Lung microvascular endothelial cell (primary cell): Measurements from ENCODE around the gene ITPR2. TPM values are rescaled to one million over a fixed set of nuclear protein-coding genes. Genes with fewer than 3 reads are reported as not detected.
"Not testable (repeated sequence)": the region's sequence is repeated elsewhere in the genome, so short reads cannot be mapped to it uniquely, and the experiment has no call there.

ENCODE experiments used
- DNase-seq, 2 donors: peaks; one replicate each; pipeline versions ENCODE4 v3.0.0 to v3.0.0-alpha.2; 2010; ENCODE audit warnings: low read depth in 2 of 2
- total RNA-seq: library from RNA; depleted of rRNA; stranded (reverse); fragments of >200 nt; gene quantifications from 2 replicates; pipeline ENCODE4 v1.2.1, GENCODE V29; 2014

Gene ITPR2
- total RNA-seq, 1 donor from 2014 or later: 14.5 TPM

GRCh38 chr12:26530461-26530860, 302.5 kb downstream of the ITPR2 start:
- DNase-seq: no peak

- DNase-seq: no peak
Observed at GRCh38 chr12:26528943-26529342, 304.1 kb downstream of the ITPR2 start.

DNA sequence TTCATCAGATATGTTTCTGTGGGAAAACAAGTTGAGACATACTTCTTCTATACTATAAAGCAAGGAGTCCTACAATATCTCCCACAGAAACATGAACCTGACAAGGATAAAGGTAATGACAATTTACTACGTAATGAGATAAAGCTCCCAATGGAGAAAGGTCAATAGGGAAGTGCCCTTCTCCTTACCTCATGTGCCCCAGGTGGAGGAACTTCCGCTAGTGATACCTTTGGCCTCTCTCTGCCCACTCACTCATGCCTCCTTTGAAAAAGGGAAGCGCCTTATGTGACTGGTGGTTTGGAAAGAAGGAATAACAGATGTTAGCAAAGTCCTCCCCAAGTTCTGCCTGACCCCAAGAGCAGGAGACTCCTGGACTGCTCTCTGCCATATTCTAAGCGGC, 305.3 kb downstream of the ITPR2 start:
- no peak for DNase-seq

- DNase-seq: peak; percentile 34 to 47
Observed at GRCh38 chr12:26524862-26525465, 308.0 kb downstream of the ITPR2 start.

DNA sequence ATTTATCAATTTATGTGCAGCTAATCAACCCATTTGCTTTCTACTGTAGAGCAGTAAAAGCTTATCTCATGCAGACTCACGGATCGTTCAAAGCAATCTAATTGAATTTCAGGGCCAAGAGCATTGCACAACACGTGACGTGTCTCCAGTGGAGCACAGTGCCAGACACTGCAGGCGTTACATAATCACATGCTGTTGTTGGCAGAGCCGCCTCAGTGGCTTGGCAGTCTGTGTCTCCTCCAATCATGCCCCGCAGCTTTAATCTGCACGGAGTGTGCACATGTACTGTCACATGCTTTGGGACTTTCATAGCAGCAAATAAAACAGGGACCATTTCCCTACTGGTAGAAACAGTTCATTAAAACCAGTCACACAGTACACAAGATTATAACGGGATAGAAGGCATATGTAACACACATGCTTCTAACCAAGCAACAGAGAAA, 309.3 kb downstream of the ITPR2 start:
- DNase-seq: peak; percentile 80 to 93

DNA sequence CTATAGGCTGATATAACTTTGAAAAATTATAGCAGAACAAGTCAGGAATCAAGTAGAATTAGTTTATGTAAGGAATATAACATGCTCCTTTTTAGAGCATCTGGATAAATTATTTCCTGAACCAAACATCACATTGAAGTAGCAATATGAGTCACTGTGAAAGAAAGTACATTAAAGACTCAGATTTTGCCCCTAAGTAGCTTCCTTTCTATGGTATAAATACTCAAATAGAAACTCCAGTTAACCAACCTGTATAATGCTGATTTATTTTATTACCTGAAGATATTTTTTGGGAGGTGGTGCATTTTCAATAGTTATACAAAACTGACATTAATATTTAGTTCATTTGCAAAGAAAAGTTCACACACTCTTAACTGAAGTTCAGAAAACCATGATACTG, 312.1 kb downstream of the ITPR2 start:
- DNase-seq: peak in 1 of 2 donors; percentile 6

GRCh38 chr12:26520109-26520508, 312.9 kb downstream of the ITPR2 start:
- DNase-seq: no peak

DNA sequence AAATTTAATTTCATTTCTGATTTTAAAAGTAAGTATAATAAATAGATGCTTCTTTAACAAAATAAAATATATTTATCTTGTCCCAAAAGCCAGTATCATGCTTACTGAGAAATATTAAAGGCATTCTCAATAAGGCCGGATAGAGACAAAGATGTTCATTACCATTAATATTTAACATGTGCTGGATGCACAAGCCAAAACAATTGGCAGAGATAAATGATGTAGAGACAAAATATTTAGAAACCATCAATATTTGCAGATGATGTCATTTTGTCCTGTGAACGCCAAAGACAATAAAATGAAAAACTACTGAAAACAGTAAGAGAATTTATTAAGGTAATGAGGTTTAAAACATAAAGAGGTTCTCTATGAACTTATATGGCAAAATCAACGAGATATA, 313.5 kb downstream of the ITPR2 start:
- DNase-seq: no peak

GRCh38 chr12:26517320-26517719, 315.7 kb downstream of the ITPR2 start:
- not testable (repeated sequence) for DNase-seq

- DNase-seq: peak in 1 of 2 donors; percentile 6
Observed at GRCh38 chr12:26514364-26514763, 318.6 kb downstream of the ITPR2 start.

- no peak for DNase-seq
Observed at GRCh38 chr12:26513363-26514043, 319.5 kb downstream of the ITPR2 start.

- no peak for DNase-seq
Observed at GRCh38 chr12:26512213-26512612, 320.8 kb downstream of the ITPR2 start.

DNA sequence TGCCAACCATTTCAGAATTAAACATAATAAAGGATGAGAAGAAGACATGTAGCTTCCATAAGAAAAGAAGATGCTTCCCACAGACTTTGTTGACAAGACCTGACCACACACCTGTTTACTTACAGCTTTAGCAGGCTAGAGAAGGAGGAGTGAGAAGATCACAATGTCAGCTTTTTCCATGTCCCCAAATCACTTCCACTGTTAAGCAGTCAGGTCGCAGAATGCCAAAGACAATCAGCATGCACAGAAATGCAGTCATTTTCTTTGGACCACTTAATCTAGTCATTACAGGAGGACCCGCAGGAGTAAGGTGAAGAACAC, 322.7 kb downstream of the ITPR2 start:
- no peak for DNase-seq

DNA sequence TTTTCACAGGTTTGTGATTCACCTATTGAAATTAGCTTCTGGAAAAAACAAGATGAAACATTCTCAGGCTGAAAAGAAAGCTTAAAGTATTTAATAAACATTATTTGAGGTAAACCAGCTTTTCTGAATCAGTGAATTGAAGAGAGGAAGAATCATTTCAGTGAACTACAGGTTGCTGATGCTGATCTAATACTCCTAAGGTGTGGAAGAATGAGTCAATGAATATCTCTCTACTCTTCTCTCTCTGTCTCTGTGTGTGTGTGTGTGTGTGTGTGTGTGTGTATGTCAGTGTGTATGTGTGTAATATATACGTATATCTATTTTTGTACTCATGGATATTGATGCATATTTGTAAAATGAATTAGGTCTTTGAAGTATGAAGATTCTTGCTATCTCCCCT, 325.4 kb downstream of the ITPR2 start:
- DNase-seq: no peak

DNA sequence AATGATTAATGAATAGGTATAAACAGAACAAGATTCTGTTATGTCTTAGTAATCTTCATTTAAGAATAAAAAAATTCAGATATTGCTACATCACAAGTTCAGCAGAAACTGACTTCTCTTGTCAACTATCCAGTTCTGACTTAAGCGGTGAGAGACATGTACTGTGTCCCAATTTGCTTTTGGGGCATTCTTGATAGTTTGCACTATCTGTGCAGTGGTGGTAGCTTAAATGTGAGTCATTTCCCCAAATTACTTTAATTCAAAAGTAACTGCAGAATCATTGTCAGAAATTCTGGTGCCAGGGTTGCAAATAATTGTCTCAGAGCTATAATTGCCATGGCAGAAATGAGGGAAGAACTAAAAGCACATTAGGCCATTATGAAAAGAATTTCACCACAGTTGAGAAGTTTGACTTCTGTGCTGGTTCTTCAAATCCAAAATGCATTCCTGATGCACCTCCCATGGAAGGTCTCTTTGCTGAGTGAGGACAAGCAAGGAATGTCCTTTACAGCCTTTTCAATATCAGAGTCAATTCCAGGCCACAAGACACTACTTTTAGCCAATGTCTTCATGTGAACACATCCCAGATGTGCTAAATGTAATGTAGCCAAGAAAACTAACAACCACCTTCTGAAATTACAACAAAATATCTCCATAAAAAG, 332.9 kb downstream of the ITPR2 start:
- DNase-seq: no peak

GRCh38 chr12:26496170-26496569, 336.8 kb downstream of the ITPR2 start:
- DNase-seq: no peak

DNA sequence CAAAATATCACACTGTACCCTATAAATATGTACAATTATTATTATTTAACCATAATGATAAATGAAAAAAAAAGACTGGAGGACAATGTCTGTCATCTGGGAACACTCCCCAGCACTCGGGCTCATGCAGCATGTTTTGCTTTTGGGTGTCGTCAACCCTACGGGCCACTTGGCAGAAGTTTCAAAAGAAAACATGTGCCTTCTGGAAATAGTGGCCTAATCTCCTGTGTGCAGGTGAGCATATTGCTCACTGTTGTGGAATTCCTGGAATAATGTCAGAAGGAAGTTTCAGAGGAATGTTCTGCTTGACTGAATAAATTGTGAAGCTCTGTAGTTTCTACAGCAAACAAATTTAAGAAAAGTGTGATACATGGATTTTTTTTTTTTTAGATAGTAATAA, 339.3 kb downstream of the ITPR2 start:
- DNase-seq: peak; percentile 8 to 51

DNA sequence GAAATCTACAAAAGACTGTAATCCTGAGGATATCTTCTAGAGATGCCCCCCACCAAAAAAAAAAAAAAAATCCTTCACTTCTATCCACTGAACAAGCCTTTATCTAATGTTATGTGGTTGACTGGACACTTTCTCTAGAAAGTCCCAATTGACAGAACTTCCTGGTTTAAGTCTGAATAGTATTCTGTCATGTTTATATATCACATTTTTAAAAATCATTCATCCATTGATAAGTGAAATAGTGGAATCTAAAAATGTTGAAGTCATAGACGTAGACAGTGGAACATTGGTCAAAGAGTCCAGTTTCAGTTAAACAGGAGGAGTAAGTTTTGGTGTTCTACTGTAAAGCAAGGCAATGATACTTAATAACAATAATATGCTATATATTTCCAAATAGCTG, 340.6 kb downstream of the ITPR2 start:
- DNase-seq: no peak

DNA sequence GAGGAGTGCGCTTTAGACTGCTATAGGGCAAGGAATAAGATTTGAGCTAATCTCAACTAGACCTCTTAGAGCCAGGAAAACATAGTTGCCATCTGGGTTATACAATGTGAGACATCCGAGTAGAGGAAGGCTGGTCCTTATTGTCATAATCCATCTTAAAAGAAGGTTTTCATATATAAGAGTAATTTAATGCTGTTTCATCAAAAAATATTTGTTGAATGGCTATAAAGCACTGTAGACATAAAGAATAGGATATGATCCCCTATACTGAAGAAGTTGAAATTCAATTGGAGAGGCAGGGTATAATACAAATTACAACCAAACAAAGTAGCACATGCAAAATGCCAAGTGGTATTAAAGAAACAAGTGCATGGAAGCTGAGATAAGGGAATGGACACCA, 343.1 kb downstream of the ITPR2 start:
- DNase-seq: no peak

DNA sequence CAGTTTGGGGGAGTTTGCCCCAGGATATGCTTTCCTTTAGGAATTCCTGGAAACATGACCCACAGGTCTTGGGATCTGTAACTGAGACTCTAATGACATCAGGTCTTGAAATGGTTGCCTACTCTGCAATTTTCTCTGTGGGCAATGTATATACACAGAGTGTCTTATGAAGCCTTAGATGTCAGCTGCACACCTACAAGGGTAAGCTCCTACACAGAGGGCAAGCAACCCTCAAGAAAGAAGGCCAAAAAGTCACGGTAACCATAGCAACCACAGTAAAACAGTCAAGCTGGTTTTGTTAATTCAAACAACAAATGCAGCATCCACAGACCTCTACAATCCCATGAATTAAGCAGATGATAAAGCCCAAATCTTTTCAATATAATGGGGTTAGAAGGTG, 344.6 kb downstream of the ITPR2 start:
- no peak for DNase-seq

- DNase-seq: no peak
Observed at GRCh38 chr12:26473291-26473690, 359.7 kb downstream of the ITPR2 start.

- DNase-seq: peak; percentile 7 to 34
Observed at GRCh38 chr12:26471560-26471959, 361.4 kb downstream of the ITPR2 start.
